Measurements from ENCODE around the gene TM4SF4.

DNA sequence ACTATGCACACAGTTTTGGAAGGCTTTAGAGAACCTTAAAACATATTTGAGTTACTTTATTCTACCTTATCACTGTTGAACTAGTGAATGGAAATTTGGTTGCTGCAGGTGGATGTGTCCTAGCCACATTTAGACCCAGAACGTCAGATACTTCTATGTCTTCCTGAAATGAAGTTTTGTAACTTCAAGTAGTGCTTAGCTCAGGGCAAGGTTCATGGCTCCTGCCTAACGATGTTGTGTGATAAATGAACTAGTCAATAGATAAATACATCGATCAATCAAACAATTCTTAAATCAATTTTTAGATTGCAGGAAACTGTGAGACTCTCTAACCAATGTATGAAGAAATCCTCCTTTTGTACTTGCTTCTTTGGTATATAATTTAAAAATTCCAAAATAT lies 37.2 kb upstream of the TM4SF4 start:
- TF ChIP-seq, protein P1, sequence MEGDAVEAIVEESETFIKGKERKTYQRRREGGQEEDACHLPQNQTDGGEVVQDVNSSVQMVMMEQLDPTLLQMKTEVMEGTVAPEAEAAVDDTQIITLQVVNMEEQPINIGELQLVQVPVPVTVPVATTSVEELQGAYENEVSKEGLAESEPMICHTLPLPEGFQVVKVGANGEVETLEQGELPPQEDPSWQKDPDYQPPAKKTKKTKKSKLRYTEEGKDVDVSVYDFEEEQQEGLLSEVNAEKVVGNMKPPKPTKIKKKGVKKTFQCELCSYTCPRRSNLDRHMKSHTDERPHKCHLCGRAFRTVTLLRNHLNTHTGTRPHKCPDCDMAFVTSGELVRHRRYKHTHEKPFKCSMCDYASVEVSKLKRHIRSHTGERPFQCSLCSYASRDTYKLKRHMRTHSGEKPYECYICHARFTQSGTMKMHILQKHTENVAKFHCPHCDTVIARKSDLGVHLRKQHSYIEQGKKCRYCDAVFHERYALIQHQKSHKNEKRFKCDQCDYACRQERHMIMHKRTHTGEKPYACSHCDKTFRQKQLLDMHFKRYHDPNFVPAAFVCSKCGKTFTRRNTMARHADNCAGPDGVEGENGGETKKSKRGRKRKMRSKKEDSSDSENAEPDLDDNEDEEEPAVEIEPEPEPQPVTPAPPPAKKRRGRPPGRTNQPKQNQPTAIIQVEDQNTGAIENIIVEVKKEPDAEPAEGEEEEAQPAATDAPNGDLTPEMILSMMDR (conservative IDR thresholded peaks at IDR 0.05 in 1 of 2, IDR thresholded peaks at IDR 0.05 in 1 of 2; ENCODE audit: extremely low read depth in 1 of 2, insufficient read depth in 1 of 2, low read depth in 1 of 2, low read length in 2 of 2) = no peak
- no peak for TF ChIP-seq EZH2 (IDR thresholded peaks at IDR 0.05; ENCODE audit: borderline replicate concordance, low read length)
